ENCODE results near the gene ZBTB40.
A peak's percentile ranks its signal among the peaks of the same experiment; 100 is the strongest.

Gene ZBTB40

GRCh38 chr1:22436948-22437347 lies 14.7 kb upstream of the ZBTB40 start:
- no peak for DNase-seq

GRCh38 chr1:22437573-22437972 lies 14.1 kb upstream of the ZBTB40 start:
- DNase-seq: no peak

GRCh38 chr1:22440582-22440981 lies 11.1 kb upstream of the ZBTB40 start:
- no peak for DNase-seq

DNA sequence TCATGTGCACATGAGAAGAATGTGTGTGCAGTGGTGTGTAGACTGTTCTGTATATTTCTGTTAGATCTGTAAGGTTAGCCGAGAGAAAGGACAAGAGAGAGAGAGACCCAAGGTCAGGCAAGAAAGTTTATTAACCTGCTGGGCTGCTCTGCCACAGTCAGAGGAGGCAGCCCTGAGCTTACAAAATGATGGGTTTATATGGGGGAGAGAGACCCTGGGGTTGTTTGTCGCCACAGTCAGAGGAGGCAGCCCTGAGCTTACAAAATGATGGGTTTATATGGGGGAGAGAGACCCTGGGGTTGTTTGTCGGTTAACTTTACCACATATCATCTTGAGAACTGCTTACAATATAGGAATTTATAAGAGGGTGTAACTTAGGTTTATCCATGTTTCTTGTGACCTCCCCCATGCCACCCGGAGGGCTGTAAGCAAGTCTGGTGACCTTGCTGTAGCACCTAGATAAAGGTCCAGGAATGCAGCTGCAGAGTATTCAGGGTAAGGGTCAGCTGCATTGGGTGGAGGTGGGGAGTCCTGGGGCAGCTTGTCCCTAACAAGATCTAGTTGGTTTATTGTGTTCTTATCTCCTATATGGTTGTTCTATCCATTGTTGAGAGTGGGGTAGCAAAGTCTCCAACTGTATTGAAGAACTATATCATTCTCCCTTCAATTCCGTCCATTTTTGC lies 9.3 kb upstream of the ZBTB40 start:
- DNase-seq: no peak

- DNase-seq: no peak
These were observed 8.3 kb upstream of the ZBTB40 start for GRCh38 chr1:22443332-22443731.

- DNase-seq: no peak
These were observed 6.8 kb upstream of the ZBTB40 start for GRCh38 chr1:22444856-22445255.

DNA sequence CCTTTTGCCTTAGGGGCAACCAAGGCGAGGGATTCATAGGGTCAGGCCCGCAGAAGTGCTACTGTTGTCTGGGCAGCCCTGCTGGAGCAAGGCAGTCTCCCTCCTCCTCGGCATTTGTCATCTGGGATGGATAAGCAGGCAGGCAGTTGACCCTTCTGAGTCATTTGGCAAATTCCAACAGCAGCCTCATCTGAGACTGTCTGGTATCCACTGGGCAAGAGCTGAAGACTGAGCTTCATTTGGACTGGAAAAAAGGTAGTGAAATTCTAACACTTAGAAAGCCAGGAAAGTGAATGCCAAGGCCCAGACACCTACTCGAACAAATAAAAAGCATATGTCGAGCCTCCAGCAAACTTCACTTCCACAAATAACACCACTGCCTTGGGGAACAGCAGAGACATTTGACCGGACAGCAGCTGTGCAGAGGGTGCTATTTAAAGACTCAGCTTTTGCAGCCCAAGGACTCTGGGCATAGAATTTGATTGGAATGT lies 4.0 kb upstream of the ZBTB40 start:
- DNase-seq: peak; percentile 42 to 52

DNA sequence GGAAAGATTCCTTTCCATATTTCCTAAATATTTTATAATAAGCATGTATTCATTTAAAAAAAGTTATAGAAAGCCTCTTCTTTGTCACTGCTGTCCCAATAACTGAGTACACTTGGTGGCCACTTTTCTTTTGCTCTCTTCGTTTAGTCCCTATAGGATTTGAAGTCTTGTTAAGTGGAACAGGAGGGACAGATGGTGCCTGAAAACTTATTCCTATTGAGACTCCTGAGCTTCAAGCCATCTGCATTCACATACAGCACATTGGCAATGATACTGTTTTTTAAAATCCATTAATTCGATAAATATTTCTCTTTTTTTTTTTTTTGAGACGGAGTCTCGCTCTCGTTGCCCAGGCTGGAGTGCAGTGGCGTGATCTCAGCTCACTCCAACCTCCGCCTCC lies 2.0 kb upstream of the ZBTB40 start:
- DNase-seq: no peak

- peak; percentile 96 to 98 for DNase-seq
These were observed 1.2 kb upstream of the ZBTB40 start for GRCh38 chr1:22450351-22451021.

GRCh38 chr1:22452481-22452957 lies 868 bp downstream of the ZBTB40 start:
- peak; percentile 33 to 34 for DNase-seq

- no peak for DNase-seq
These were observed 1.5 kb downstream of the ZBTB40 start for GRCh38 chr1:22453181-22453580.

DNA sequence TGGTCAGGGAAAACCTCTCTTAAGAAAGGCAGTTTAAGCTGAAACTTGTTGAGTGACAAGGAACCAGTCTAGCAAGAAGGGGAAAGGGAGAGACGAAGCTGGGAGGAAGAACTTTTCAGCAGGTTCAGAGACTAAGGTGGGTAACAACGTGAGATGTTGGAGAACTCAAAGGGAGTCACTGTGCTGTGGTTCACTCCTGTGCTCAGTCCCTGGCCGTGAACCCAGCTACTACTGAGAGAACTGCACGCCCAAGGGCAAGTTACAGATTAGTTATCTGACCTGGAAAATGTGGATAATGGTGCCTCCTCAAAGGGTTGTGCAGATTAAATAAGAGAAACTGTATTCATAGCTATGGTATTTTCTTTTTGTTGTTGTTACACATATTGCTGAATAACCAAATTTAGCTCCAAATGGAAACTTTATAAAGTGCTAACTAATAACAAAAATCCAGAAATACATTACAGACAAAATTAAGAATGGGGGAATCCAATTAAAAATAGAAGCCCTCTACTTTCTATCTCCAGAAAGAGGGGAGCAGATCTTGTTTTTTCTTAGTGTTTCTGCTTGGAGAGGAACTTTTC lies 2.9 kb downstream of the ZBTB40 start:
- DNase-seq: no peak

GRCh38 chr1:22457345-22457744 lies 5.7 kb downstream of the ZBTB40 start:
- no peak for DNase-seq

- no peak for DNase-seq
These were observed 6.2 kb downstream of the ZBTB40 start for GRCh38 chr1:22457836-22458235.

GRCh38 chr1:22461100-22461499 lies 9.4 kb downstream of the ZBTB40 start:
- no peak for DNase-seq

GRCh38 chr1:22461678-22462527 lies 10.3 kb downstream of the ZBTB40 start:
- no peak for DNase-seq

DNA sequence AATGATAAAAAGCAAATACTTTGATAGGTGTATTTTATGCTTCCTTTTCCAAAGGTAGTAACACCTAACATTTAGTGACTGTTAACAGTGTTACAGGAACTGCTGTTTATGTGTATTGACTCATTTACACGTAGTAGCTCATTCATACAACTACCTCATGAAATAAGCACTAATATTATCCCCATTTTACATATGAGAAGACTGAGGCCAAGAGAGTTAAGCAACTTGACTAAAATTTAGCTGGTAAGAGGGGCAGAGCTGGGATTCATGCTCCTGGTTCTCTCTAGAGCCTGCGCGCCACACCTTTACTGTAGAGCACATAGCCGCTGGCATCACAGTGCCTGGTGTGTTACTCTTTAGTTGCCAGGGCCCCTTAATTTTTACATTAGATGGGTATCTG lies 11.3 kb downstream of the ZBTB40 start:
- DNase-seq: no peak

DNA sequence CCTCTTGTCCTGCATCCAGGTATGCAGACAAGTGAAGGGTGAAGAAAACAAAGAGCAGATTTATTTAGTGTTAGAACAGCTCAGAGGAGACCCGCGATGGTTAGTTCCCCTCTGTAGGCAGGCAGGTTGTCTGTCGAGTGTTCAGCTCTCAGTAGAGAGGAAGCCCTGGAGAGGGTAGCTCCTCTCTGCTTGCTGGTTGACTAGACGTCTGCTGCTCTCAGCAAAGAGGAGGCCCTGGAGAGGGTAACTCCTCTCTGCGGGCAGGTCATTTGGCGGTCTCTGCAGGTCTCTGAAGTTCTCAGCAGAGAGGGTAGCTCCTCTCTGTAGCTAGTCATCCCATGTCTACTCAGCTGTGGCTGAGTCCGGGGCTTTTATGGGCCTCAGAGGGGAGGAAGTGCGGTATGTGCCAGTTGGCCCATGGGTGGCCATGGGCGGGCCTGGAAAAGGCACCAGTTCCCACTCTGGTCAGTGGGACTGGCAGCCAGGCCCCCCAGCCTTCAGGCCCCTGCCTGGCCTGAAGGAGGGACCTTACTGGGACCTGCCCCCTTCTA lies 13.4 kb downstream of the ZBTB40 start:
- DNase-seq: no peak

DNA sequence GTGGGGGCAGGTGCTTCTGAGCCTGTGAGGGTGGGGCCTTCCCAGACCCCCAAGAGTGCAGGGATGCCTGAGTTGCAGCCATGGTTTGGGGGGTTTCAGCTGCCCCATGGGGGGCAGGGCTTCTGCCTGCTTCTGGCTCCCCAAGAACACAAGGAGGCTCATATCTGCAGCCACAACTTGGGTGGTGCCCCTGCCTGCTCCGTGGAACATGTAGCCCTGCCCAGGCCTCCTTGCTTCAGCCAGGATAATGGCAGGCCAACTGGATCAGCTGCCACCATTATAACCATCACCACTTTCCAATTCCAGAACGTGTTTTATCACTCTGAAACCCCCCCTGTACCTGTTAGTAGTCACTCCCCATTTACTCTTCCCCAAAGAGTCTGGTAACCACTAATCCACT lies 14.0 kb downstream of the ZBTB40 start:
- no peak for DNase-seq

- DNase-seq: no peak
These were observed 18.6 kb downstream of the ZBTB40 start for GRCh38 chr1:22470227-22470626.

DNA sequence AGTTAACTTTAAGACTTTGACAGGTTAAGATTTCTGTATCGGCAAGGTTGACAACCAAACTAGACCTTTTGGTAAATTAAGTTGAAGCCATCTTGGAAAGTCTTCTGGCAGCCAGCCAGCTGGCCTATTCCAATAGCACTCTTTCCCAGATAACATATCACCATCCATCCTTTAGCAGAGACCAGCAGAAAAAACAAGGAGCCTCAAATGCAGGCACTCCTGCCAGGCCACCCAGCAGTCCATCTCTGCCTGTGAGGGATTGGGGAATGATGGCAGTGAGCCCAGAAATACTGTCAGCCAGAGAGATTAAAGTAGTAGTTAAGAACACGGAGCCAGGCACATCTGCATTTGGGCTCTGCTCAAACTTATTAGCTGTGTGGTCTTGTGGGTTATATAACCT lies 19.4 kb downstream of the ZBTB40 start:
- no peak for DNase-seq

DNA sequence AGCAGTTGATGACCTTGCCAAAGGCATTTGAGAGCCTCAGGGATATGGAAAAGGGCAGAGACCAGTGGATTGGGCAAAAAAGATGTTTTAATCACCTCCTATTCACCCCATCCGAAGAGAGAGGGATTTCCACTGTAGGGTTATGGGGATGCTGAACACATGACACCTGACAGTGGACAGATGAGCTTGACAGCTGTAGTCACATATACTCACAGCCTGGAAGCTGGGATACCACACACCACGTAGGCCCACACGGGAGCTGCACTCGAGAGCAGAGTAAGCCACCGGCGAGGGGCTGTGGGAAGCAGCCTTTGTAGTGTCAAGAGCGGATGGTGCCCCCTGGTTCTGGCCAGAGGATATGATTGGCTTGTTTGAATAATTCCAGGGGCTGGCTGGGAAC lies 20.0 kb downstream of the ZBTB40 start:
- no peak for DNase-seq

DNA sequence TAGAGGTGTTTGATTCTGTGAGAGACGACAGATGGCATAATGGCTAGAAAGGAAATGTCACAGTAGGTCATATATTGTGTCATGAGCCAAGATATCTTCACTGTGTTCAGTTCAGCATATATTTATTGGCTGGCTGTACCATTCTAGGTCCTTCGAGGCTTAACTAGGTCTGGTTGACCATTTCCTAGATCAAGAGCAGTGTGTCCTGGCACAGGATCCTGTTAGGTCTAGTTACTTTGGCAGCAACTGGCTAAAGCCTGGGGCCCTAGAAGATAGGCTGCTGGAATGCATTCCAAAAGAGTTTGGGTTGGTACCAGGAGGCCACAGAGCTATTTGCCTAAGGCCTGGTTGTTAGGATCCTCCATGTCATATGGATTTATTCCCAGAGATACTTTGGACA lies 20.9 kb downstream of the ZBTB40 start:
- no peak for DNase-seq

All from SHP77 (cell line).